Left kidney (tissue), 2 donors: Measurements from ENCODE around the gene JMJD6. TPM values are rescaled to one million over a fixed set of nuclear protein-coding genes. Genes with fewer than 3 reads are reported as not detected.
"Not testable (repeated sequence)": the region's sequence is repeated elsewhere in the genome, so short reads cannot be mapped to it uniquely, and the experiment has no call there.

ENCODE experiments used
- DNase-seq: peaks from one replicate; pipeline ENCODE4 v3.0.0-alpha.2; 2013
- polyA plus RNA-seq: library from polyadenylated mRNA; unstranded; fragments of 120-200 nt; gene quantifications from one replicate; pipeline ENCODE4 v1.2.1, GENCODE V29; 2013; ENCODE audit not compliant: insufficient read length

JMJD6 gene
- polyA plus RNA-seq, 1 donor, result 21.0 TPM

GRCh38 chr17:76737082-76737675, 10.8 kb upstream of the JMJD6 start, which contains the start of gene SRSF2:
Gene SRSF2 (minus strand): TSS chr17:76737331. CDS start chr17:76737160, 171 bp downstream.
- DNase-seq, result peak; percentile 98

- no peak for DNase-seq
These were observed 10.1 kb upstream of the JMJD6 start for GRCh38 chr17:76736349-76737081.

GRCh38 chr17:76735586-76736348, 9.4 kb upstream of the JMJD6 start:
- DNase-seq, result no peak

DNA sequence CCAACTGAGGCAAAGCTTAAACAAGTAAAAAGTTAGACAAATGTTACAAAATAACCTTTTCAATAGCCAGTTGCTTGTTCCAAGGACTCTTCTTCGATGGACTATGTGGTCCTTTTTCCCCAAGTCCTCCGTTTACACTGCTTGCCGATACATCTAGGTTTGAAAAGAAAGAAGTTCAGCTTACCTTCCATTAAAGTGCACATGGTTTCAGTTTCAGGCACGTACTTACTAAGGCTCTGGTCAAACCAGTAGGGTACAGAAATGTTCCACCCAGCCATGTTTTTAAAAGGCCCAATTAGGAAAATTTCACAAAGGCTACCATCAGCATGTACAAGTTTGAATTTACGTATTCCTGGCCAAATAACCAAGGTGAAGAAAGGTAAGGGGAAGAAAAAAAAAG, 8.6 kb upstream of the JMJD6 start:
- no peak for DNase-seq

DNA sequence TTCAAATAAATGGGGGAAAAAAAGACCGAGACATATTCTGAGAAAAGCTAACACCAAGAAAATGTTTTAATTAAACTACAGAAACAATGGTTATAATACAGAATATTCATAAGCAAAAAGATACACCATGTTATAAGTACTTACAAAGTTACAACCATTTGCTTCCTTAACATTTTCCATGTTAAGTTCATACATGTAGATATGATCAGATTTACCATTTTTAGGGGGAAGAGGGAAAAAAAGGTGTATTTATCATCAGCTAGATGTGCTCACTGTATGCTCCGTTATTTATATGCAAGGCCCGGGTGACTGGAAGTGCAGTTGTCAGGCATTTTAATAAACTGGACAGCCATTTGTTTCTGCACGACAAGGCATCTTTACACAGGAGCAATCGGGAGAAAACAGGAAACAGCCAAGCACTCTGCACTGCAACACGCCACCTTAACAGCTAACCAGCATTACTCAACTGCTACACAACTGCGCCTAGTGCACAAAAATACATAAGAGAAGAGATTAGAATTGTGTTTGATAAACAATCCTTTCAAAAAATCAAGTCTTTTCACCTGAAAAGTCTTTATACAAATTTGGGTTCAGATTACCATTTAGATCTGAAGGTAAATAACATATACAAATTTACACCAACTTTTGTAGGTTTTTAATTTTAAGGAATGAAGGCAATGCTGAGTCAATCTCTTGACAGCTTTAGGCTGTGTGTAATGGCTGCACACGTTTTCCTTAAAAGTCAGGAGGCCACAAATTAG, 7.9 kb upstream of the JMJD6 start:
- DNase-seq, result no peak

GRCh38 chr17:76733618-76733957, 7.2 kb upstream of the JMJD6 start:
- no peak for DNase-seq

GRCh38 chr17:76732734-76733617, 6.6 kb upstream of the JMJD6 start:
- DNase-seq, result no peak

- not testable (repeated sequence) for DNase-seq
These were observed 5.7 kb upstream of the JMJD6 start for GRCh38 chr17:76731800-76732733.

DNA sequence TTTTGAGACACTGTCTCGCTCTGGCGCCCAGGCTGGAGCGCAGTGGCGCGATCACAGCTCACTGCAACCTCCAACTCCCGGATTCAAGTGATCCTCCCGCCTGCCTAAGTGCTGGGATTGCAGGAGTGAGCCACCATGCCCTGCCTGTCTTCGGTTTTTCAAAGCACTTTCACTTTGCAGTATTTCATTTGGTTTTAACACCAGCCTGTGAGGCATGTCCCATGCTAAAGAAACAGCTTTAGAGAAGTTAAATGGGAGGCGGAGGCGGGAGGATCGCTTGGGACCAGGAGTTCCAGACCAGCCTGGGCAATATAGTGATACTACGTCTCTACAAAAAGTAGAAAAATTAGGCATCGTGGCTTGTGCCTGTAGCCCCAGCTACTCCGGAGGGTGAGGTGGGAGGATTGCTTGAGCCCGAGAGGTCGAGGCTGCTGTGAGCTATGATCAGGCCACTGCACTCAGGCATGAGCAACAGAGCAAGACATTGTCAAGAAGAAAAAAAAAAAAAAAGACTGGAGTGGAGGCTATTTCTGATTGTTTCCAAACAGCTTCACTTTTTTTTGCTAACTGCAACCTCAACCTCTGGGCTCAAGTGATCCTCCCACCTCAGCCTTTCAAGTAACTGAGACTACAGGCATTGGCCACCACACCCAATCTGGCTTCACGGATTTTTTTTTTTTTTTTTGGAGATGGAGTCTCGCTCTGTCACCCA, 1.5 kb upstream of the JMJD6 start:
- no peak for DNase-seq

- DNase-seq, result no peak
These were observed 641 bp upstream of the JMJD6 start, which contains the start of gene METTL23 for GRCh38 chr17:76726776-76727718. Gene METTL23 (plus strand): TSS chr17:76726839. CDS start chr17:76729711, 2,872 bp downstream.

DNA sequence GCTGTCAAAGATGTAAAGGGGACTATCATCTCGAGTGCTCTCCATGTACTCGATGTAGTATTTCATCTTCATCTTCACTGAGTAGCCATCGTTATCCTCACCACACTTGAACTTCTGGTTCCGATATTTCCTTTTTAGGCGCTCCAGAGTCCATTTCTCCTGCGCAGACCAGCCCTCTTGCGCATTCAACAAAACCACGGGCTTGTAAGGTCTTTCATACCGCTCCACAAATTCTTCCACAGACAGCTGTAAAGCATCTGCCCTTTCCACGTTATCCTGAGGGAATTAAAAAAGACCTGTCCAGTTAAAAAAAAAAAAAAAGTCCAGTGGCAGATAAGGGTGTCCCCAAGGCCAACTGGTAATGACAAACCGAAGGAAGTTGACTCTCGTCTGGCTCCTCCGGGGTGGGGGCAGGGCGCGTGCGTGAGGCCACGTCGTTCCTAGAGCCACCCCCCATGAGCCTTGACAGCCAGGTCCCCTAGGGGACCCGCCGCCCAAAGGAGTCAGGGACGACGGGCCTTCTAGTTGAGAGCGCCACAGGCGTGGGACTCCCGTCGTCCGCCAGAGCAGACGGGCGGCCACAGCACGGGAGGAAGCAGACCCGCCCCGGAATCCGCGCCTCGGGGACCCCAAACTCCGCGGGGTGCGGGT, 701 bp downstream of the JMJD6 start:
- no peak for DNase-seq

DNA sequence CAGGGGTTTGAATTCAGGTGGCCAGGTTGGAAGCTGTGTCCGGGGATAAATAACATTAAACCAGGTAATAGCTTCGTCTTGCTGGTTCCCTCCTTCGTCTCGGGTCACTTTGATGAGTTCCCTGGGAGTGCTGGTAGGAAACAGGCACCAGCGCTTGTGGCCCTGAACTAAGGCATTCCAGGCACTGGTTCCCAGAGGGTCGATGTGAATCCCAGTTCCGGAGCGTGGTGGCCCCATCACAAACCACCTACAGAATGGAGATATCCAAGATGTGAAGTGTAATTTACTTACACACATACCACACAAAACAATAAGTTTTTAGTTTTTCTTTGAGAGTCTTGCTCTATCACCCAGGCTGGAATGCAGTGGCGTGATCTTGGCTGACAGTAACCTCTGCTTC, 2.6 kb downstream of the JMJD6 start:
- no peak for DNase-seq

- not testable (repeated sequence) for DNase-seq
These were observed 3.4 kb downstream of the JMJD6 start for GRCh38 chr17:76722977-76723376.

DNA sequence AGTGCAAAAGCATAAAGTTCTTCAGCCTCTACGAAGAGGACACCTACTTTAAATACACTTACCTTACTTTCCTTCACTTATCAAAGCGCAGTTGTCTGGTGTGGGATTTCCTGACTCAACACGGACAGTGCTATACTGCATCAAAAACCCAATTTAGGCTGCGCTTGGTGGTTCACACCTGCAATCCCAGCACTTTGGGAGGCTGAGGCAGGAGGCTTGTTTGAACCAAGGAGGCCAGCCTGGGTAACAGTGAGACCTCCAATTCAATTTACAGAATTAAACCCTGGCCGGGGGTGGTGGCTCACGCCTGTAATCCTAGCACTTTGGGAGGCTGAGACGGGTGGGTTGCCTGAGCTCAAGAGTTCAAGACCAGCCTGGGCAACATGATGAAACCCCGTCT, 4.1 kb downstream of the JMJD6 start:
- DNase-seq, result no peak

GRCh38 chr17:76721463-76721862, 4.9 kb downstream of the JMJD6 start:
- no peak for DNase-seq

GRCh38 chr17:76720941-76721340, 5.5 kb downstream of the JMJD6 start:
- no peak for DNase-seq

DNA sequence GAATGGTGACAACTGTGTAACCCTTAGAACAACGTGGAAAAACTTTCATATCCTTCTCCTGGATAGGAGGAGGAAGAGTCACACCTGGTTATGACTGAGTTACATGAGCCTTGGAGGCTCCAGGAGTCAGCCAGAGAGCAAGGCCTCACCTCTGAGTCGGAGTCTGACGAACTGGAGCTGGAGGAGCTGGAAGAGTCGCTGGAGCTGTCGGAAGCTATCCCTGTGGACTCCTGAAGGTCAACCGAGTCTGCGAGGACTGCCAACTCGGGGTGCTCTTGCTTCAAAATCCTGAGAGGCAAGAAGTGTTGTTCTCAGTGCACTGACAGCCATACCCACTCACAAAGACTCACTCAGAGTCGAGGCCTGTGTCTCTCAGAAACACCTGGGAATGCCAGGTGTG, 6.2 kb downstream of the JMJD6 start:
- DNase-seq, result no peak

DNA sequence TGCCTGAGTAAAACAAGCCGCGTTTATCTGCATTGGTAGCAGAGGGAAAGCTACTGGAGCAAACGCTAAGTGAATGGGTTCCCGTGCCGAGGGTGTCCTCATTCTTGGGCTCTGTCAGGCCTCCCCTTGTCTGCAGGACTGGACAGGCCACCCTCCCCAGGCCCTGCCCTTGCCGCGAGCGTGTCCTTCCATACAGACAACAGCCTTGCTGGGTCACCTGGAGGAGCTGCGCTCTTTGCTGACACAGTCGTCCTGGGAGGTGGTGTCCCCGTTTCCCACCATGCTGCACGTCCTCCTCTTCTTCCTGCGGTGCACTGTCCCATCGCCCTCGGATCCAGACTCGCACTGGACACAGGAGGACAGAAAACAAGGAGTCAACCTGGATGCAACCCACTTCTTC, 7.9 kb downstream of the JMJD6 start:
- DNase-seq, result no peak
